H1 (cell line): ENCODE results near the gene INSIG1. TPM values are rescaled to one million over a fixed set of nuclear protein-coding genes. Genes with fewer than 3 reads are reported as not detected.

Source experiments
- CTCF ChIA-PET: fragments of 300-600 bp; sonication (Branson Sonifier 250); formaldehyde crosslinking; loops from one replicate; lab custom pipeline; 2021; ENCODE audit not compliant: partially characterized antibody; lab: Charles Lee
- POLR2A ChIA-PET: fragments of 300-600 bp; sonication (Branson Sonifier 250); formaldehyde crosslinking; loops from one replicate; lab custom pipeline; 2021; ENCODE audit warnings: inconsistent platforms; ENCODE audit not compliant: partially characterized antibody; lab: Charles Lee
- DNase-seq, 2 experiments: peaks; one replicate each; pipeline versions ENCODE4 v3.0.0 to v3.0.0-alpha.2; 2010 to 2022; ENCODE audit warnings: low spot score in 2 of 2, low read depth in 1 of 2, mixed read lengths in 1 of 2
- FAIRE-seq: peaks from 2 replicates; lab custom pipeline; 2011; peaks lifted over from hg19 to GRCh38; lab: Jason Lieb, UNC
- H2AFZ ChIP-seq: 2 replicates; pipeline ENCODE4 v1.8.1; 2012; ENCODE audit warnings: low read length, inconsistent platforms
- H2AK5ac ChIP-seq: 2 replicates; pipeline ENCODE4 v1.6.1; 2013; ENCODE audit warnings: low read depth, low read length
- H2BK120ac ChIP-seq: replicated peaks from 2 replicates; pipeline ENCODE3; 2013; ENCODE audit warnings: low read depth, low read length, inconsistent platforms
- H2BK12ac ChIP-seq: 2 replicates; pipeline ENCODE4 v1.6.1; 2013; ENCODE audit warnings: low read depth, low read length
- H2BK15ac ChIP-seq: 2 replicates; pipeline ENCODE4 v1.6.1; 2013; ENCODE audit warnings: low read length
- H2BK20ac ChIP-seq: 2 replicates; pipeline ENCODE4 v1.6.1; 2013; ENCODE audit warnings: low read length
- H2BK5ac ChIP-seq: 2 replicates; pipeline ENCODE4 v1.6.1; 2013; ENCODE audit warnings: low read depth, low read length
- H3K14ac ChIP-seq: 2 replicates; pipeline ENCODE4 v1.6.1; 2013; ENCODE audit warnings: inconsistent platforms; ENCODE audit not compliant: insufficient read length
- H3K18ac ChIP-seq: 2 replicates; pipeline ENCODE4 v1.6.1; 2013; ENCODE audit warnings: low read length; ENCODE audit errors: extremely low read depth
- H3K23ac ChIP-seq: 2 replicates; pipeline ENCODE4 v1.6.1; 2013; ENCODE audit warnings: inconsistent platforms; ENCODE audit not compliant: insufficient read length
- H3K23me2 ChIP-seq: 2 replicates; pipeline ENCODE4 v1.6.1; 2013; ENCODE audit warnings: low read depth, low read length
- H3K27ac ChIP-seq: 2 replicates; pipeline ENCODE4 v1.6.1; 2011; ENCODE audit warnings: low read depth, low read length, inconsistent platforms
- H3K27me3 ChIP-seq, 4 experiments: replicated peaks in 1 of 4; 1 replicate in 1 of 4; 2 replicates in 3 of 4; pipeline versions ENCODE4 v1.6.1 to v1.8.1; 2011 to 2013; ENCODE audit warnings: low read length in 3 of 4, mild to moderate bottlenecking in 3 of 4, inconsistent platforms in 2 of 4, mixed read lengths in 2 of 4, moderate library complexity in 1 of 4; ENCODE audit not compliant: control insufficient read depth in 3 of 4, insufficient read depth in 3 of 4; ENCODE audit errors: extremely low read depth in 1 of 4
- H3K36me3 ChIP-seq, 4 experiments: 2 replicates each; pipeline versions ENCODE4 v1.6.1 to v1.8.1; 2011 to 2013; ENCODE audit warnings: mild to moderate bottlenecking in 4 of 4, low read length in 3 of 4, moderate library complexity in 2 of 4, control low read depth in 1 of 4, inconsistent platforms in 1 of 4; ENCODE audit not compliant: insufficient read depth in 4 of 4, control insufficient read depth in 2 of 4
- H3K4ac ChIP-seq: replicated peaks from 2 replicates; pipeline ENCODE3; 2013; ENCODE audit warnings: low read length, low read depth, mixed read lengths, inconsistent platforms; ENCODE audit not compliant: insufficient read length
- H3K4me1 ChIP-seq, 4 experiments: replicated peaks in 1 of 4; 1 replicate in 1 of 4; 2 replicates in 3 of 4; pipeline versions ENCODE4 v1.6.1 to v1.8.1; 2011 to 2013; ENCODE audit warnings: low read length in 3 of 4, inconsistent platforms in 2 of 4, mixed read lengths in 1 of 4; ENCODE audit not compliant: insufficient read depth in 4 of 4, control insufficient read depth in 3 of 4
- H3K4me2 ChIP-seq, 2 experiments: 2 replicates each; pipeline versions ENCODE4 v1.6.1 to v1.8.1; 2011 to 2013; ENCODE audit warnings: low read depth in 2 of 2, low read length in 2 of 2, control low read depth in 1 of 2, inconsistent platforms in 1 of 2, mild to moderate bottlenecking in 1 of 2; ENCODE audit not compliant: insufficient read depth in 1 of 2
- H3K4me3 ChIP-seq, 4 experiments: fragments of 200-600, 300-600 bp in 1 of 4; sonication (generic), shearing (Covaris generic), sonication (Bioruptor Twin) in 1 of 4; 2 replicates each; pipeline versions ENCODE4 v1.5.1 to v1.8.1; 2011 to 2016; ENCODE audit warnings: low read length in 4 of 4, low read depth in 3 of 4, control low read depth in 2 of 4, inconsistent platforms in 2 of 4, mild to moderate bottlenecking in 2 of 4, mixed read lengths in 1 of 4, moderate library complexity in 1 of 4; ENCODE audit not compliant: insufficient read depth in 2 of 4; ENCODE audit errors: extremely low read depth in 1 of 4
- H3K56ac ChIP-seq: replicated peaks from 2 replicates; pipeline ENCODE3; 2013; ENCODE audit warnings: low read depth, mild to moderate bottlenecking, mixed read lengths, low read length, inconsistent platforms; ENCODE audit not compliant: insufficient read length
- H3K79me1 ChIP-seq: 2 replicates; pipeline ENCODE4 v1.6.1; 2013; ENCODE audit warnings: low read depth, low read length, control low read depth
- H3K79me2 ChIP-seq, 2 experiments: 2 replicates each; pipeline versions ENCODE4 v1.6.1 to v1.8.1; 2012 to 2013; ENCODE audit warnings: low read length in 2 of 2, mild to moderate bottlenecking in 2 of 2, inconsistent platforms in 1 of 2; ENCODE audit not compliant: insufficient read depth in 2 of 2, control insufficient read depth in 1 of 2
- H3K9ac ChIP-seq, 4 experiments: replicated peaks in 1 of 4; 1 replicate in 1 of 4; 2 replicates in 3 of 4; pipeline versions ENCODE4 v1.6.1 to v1.8.1; 2011 to 2013; ENCODE audit warnings: low read depth in 3 of 4, low read length in 3 of 4, control low read depth in 2 of 4, mild to moderate bottlenecking in 2 of 4, moderate library complexity in 2 of 4, inconsistent platforms in 1 of 4; ENCODE audit errors: extremely low read depth in 1 of 4
- H3K9me3 ChIP-seq, 2 experiments: 2 replicates each; pipeline versions ENCODE4 v1.6.1 to v1.8.1; 2012 to 2013; ENCODE audit warnings: mild to moderate bottlenecking in 2 of 2, moderate library complexity in 2 of 2, control low read depth in 1 of 2, inconsistent platforms in 1 of 2, low read depth in 1 of 2, low read length in 1 of 2, mixed read lengths in 1 of 2; ENCODE audit not compliant: insufficient read depth in 2 of 2
- H4K20me1 ChIP-seq, 2 experiments: replicated peaks in 1 of 2; 2 replicates each; pipeline versions ENCODE3 to v1.8.1; 2011 to 2013; ENCODE audit warnings: inconsistent platforms in 2 of 2, low read length in 2 of 2, mild to moderate bottlenecking in 1 of 2; ENCODE audit not compliant: insufficient read depth in 2 of 2, control insufficient read depth in 1 of 2
- H4K5ac ChIP-seq: 2 replicates; pipeline ENCODE4 v1.6.1; 2013; ENCODE audit warnings: low read length, low read depth, mixed read lengths, inconsistent platforms; ENCODE audit not compliant: insufficient read length
- H4K8ac ChIP-seq: 2 replicates; pipeline ENCODE4 v1.8.0; 2013; ENCODE audit warnings: mild to moderate bottlenecking, moderate library complexity, low read length, inconsistent platforms; ENCODE audit not compliant: insufficient read depth; ENCODE audit errors: extremely low read depth
- H4K91ac ChIP-seq: replicated peaks from 2 replicates; pipeline ENCODE3; 2013; ENCODE audit warnings: low read length, mixed read lengths, inconsistent platforms; ENCODE audit not compliant: insufficient read length
- NRF1 ChIP-seq: IDR thresholded peaks from 2 replicates; pipeline ENCODE4 v1.6.1; 2011; ENCODE audit warnings: mild to moderate bottlenecking, low read depth, low read length, improper control_type of control experiment
- SUZ12 ChIP-seq: fragments of 200-600 bp; sonication (generic); IDR thresholded peaks from 2 replicates; pipeline ENCODE4 v1.6.1; 2012; ENCODE audit warnings: mild to moderate bottlenecking, inconsistent platforms, low read length, moderate library complexity, mixed read lengths
- WGBS, 2 experiments: shearing (Covaris generic) in 1 of 2; methylation state at CpG; one replicate each; pipeline versions ENCODE4 v1.1.6 to v1.1.7; 2013 to 2015; ENCODE audit warnings: low lambda C conversion rate in 2 of 2, mixed read lengths in 2 of 2, inconsistent platforms in 1 of 2, low coverage in 1 of 2, missing lambda C conversion rate in 1 of 2; ENCODE audit not compliant: insufficient replicate concordance in 2 of 2, insufficient coverage in 1 of 2, insufficient read length in 1 of 2; ENCODE audit errors: extremely low coverage in 1 of 2, missing lambda C conversion rate in 1 of 2; 5-methylcytosine and 5-hydroxymethylcytosine counted together
- polyA plus RNA-seq, 7 experiments: library from polyadenylated mRNA; depleted of rRNA in 3 of 7; stranded (reverse) in 5 of 7; unstranded in 2 of 7; fragments of >200 nt in 5 of 7; fragments of 200-250 nt in 2 of 7; gene quantifications; 1 replicate in 5 of 7; 2 replicates in 1 of 7; 4 replicates in 1 of 7; pipeline versions ENCODE4 v1.2.1 to v1.2.3, GENCODE V29; 2011 to 2013; ENCODE audit warnings: missing spikeins in 2 of 7, mixed read lengths in 2 of 7
- total RNA-seq: library from RNA; stranded (reverse); fragmentation: NEBNext Ultra II Directional; extraction: Animal tissue kit (Norgen Biotek cat#: 25700); gene quantifications from 2 replicates; pipeline ENCODE4 v1.2.1, GENCODE V29; 2021

INSIG1 gene
- total and polyA plus RNA-seq, 2 of the 8 experiments (the other 6 are each of a cell fraction or from before 2014, with no cell fraction given), result 40.0 to 58.4 TPM

DNA sequence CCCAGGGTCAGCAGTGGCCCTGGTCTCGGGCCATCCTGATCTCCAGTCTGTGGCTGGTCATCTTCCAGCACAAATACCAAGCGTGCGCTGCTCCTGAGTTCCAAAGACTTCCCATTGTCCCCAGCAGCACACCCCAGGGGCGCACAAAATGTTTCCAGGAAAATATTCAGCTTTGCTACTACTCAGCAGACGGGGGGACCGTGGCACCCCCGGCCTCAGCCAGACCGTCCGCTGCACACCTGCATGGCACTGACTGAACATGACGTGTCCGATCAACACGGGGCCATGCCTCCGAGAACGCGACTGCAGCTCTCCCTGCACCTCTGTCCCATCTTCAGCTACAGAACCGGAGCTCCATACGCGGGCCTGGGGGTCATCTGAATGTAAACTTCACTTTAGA, 9.6 kb upstream of the INSIG1 start:
- no peak overlapping the region for H2BK20ac ChIP-seq
- POLR2A ChIA-PET, result interaction anchor here (1.5 to 1.6 kb wide), 2 partner anchors 10 to 11 kb away, joined by 3 to 4 read pairs; partner anchors contain the start of gene INSIG1
- WGBS, 2 experiments, result 96% methylated on average over 18 of the region's 18 CpGs; no CpG with 5 or more reads in 1 of the 2 experiments
- TF ChIP-seq NRF1 (no peak), SUZ12 (no peak)

More for the DNA sequence above, 9.6 kb upstream of the INSIG1 start:
- DNase-seq (no peak), FAIRE-seq (no peak)
- H3K27me3 ChIP-seq, result no peaks in the 10 kb centered on the region
- H3K23me2 ChIP-seq, result no peaks in the 10 kb centered on the region
- no peak overlapping the region for H2BK12ac ChIP-seq
- no peak overlapping the region for H4K91ac ChIP-seq
- H3K14ac ChIP-seq, result no peak overlapping the region
- H4K20me1 ChIP-seq, result no peaks in the 10 kb centered on the region
- H3K4ac ChIP-seq, result no peak overlapping the region
- no peak overlapping the region for H3K23ac ChIP-seq
- no peaks in the 10 kb centered on the region for H3K79me2 ChIP-seq
- H3K9ac ChIP-seq, result no peak overlapping the region
- no peak overlapping the region for H2AFZ ChIP-seq
- H4K5ac ChIP-seq, result no peak overlapping the region
- no peak overlapping the region for H3K56ac ChIP-seq
- H3K4me3 ChIP-seq, result no peak overlapping the region
- CTCF ChIA-PET, result interaction anchor here (0.8 to 1.9 kb wide), 3 partner anchors 11 to 215 kb away, joined by 3 to 7 read pairs (median 3); no protein-coding TSS in a partner anchor
- H2BK15ac ChIP-seq, result no peak overlapping the region
- H3K4me2 ChIP-seq, result no peak overlapping the region
- H4K8ac ChIP-seq, result no peak overlapping the region
- H2BK5ac ChIP-seq, result no peak overlapping the region
- H2BK120ac ChIP-seq, result no peak overlapping the region
- no peaks in the 10 kb centered on the region for H3K9me3 ChIP-seq
- no peaks in the 10 kb centered on the region for H3K36me3 ChIP-seq
- H3K4me1 ChIP-seq, result no peaks in the 10 kb centered on the region
- no peak overlapping the region for H2AK5ac ChIP-seq
- no peak overlapping the region for H3K18ac ChIP-seq
- H3K79me1 ChIP-seq, result no peaks in the 10 kb centered on the region
- no peak overlapping the region for H3K27ac ChIP-seq
